Endothelial cell of umbilical vein (primary cell): Measurements from ENCODE around the gene BCL11B. TPM values are rescaled to one million over a fixed set of nuclear protein-coding genes. Genes with fewer than 3 reads are reported as not detected.

Experiments used
- BruUV-seq: library from RNA; stranded (reverse); fragments of 400-500 nt; replicated peaks from 2 replicates; lab custom pipeline; 2021; lab: Mats Ljungman, UMichigan
- CTCF ChIA-PET: fragments of 300-600, 350-600 bp; sonication (Branson Sonifier 250); formaldehyde crosslinking; loops from one replicate; lab custom pipeline; 2021; ENCODE audit warnings: antibody characterized with exemption, inconsistent platforms; lab: Charles Lee
- POLR2A ChIA-PET: fragments of 300-600, 350-600 bp; sonication (Branson Sonifier 250); formaldehyde crosslinking; loops from one replicate; lab custom pipeline; 2021; ENCODE audit warnings: antibody characterized with exemption, inconsistent platforms; lab: Charles Lee
- DNase-seq: peaks from one replicate; pipeline ENCODE4 v3.0.0-alpha.2; 2011; ENCODE audit warnings: low read depth, low spot score
- FAIRE-seq: peaks from 2 replicates; lab custom pipeline; 2011; peaks lifted over from hg19 to GRCh38; lab: Jason Lieb, UNC
- H2AFZ ChIP-seq: 2 replicates; pipeline ENCODE4 v1.6.0; 2012; ENCODE audit warnings: low read depth, low read length, control low read depth, inconsistent platforms
- H3K27ac ChIP-seq: 2 replicates; pipeline ENCODE4 v1.5.1; 2011; ENCODE audit warnings: low read depth, mild to moderate bottlenecking, control low read depth, low read length, moderate library complexity; ENCODE audit not compliant: insufficient read depth
- H3K27me3 ChIP-seq, 2 experiments: 2 replicates each; pipeline versions ENCODE4 v1.6.0 to v1.6.1; 2011; ENCODE audit warnings: low read length in 2 of 2, mixed read lengths in 1 of 2; ENCODE audit not compliant: control insufficient read depth in 2 of 2, insufficient read depth in 2 of 2
- H3K36me3 ChIP-seq, 2 experiments: 2 replicates in 1 of 2; 3 replicates in 1 of 2; pipeline ENCODE4 v1.5.1; 2011; ENCODE audit warnings: low read length in 2 of 2, mild to moderate bottlenecking in 1 of 2, moderate library complexity in 1 of 2; ENCODE audit not compliant: control insufficient read depth in 2 of 2, insufficient read depth in 2 of 2; ENCODE audit errors: extremely low read depth in 1 of 2
- H3K4me1 ChIP-seq: 3 replicates; pipeline ENCODE4 v1.5.1; 2011; ENCODE audit warnings: mild to moderate bottlenecking, low read length; ENCODE audit not compliant: control insufficient read depth, insufficient read depth; ENCODE audit errors: extremely low read depth
- H3K4me2 ChIP-seq: 2 replicates; pipeline ENCODE4 v1.6.1; 2011; ENCODE audit warnings: low read length, control low read depth, mixed read lengths; ENCODE audit not compliant: insufficient read depth
- H3K4me3 ChIP-seq, 3 experiments: fragments of 200-600 bp in 1 of 3; sonication (generic), shearing (Covaris generic) in 1 of 3; replicated peaks in 1 of 3; 2 replicates each; pipeline ENCODE4 v1.5.1; 2011 to 2016; ENCODE audit warnings: control low read depth in 3 of 3, low read length in 3 of 3, mild to moderate bottlenecking in 2 of 3, inconsistent platforms in 1 of 3, low read depth in 1 of 3, moderate library complexity in 1 of 3; ENCODE audit not compliant: insufficient read depth in 1 of 3
- H3K79me2 ChIP-seq: 2 replicates; pipeline ENCODE4 v1.6.0; 2012; ENCODE audit warnings: low read length, inconsistent platforms; ENCODE audit not compliant: control insufficient read depth, insufficient read depth
- H3K9ac ChIP-seq: replicated peaks from 2 replicates; pipeline ENCODE3; 2011; ENCODE audit warnings: low read length, control low read depth; ENCODE audit not compliant: insufficient read depth; ENCODE audit errors: extremely low read depth
- H3K9me1 ChIP-seq: replicated peaks from 3 replicates; pipeline ENCODE4 v1.6.0; 2011; ENCODE audit warnings: mild to moderate bottlenecking, low read length; ENCODE audit not compliant: control insufficient read depth, insufficient read depth; ENCODE audit errors: extremely low read depth
- H3K9me3 ChIP-seq: replicated peaks from 2 replicates; pipeline ENCODE4 v1.5.1; 2012; ENCODE audit warnings: low read length, inconsistent platforms; ENCODE audit not compliant: control insufficient read depth, insufficient read depth
- H4K20me1 ChIP-seq: replicated peaks from 2 replicates; pipeline ENCODE3; 2011; ENCODE audit warnings: mild to moderate bottlenecking, low read length; ENCODE audit not compliant: control insufficient read depth, insufficient read depth; ENCODE audit errors: extremely low read depth
- EZH2 ChIP-seq: IDR thresholded peaks from 2 replicates; pipeline ENCODE4 v1.6.1; 2012; ENCODE audit warnings: borderline replicate concordance, low read depth, mild to moderate bottlenecking, moderate library complexity, low read length, inconsistent platforms; ENCODE audit not compliant: severe bottlenecking
- FOS ChIP-seq: IDR thresholded peaks from 2 replicates; pipeline ENCODE4 v1.6.1; 2011; ENCODE audit warnings: mild to moderate bottlenecking, low read length, moderate library complexity, borderline replicate concordance; ENCODE audit not compliant: insufficient read depth
- GATA2 ChIP-seq: IDR thresholded peaks from 2 replicates; pipeline ENCODE4 v1.7.0; 2011; ENCODE audit warnings: low read depth, mild to moderate bottlenecking, moderate library complexity, mixed read lengths, low read length; ENCODE audit not compliant: insufficient read length, insufficient read depth
- JUN ChIP-seq: IDR thresholded peaks from 2 replicates; pipeline ENCODE4 v1.6.1; 2011; ENCODE audit warnings: borderline replicate concordance, low read depth; ENCODE audit not compliant: insufficient read length, insufficient read depth
- MYC ChIP-seq: IDR thresholded peaks from one replicate; pipeline ENCODE4 v1.6.1; 2011; ENCODE audit warnings: mild to moderate bottlenecking, low read depth, low read length
- POLR2A ChIP-seq: IDR thresholded peaks from 2 replicates; pipeline ENCODE4 v1.6.1; 2012; ENCODE audit warnings: low read depth, mild to moderate bottlenecking, control low read depth, low read length
- POLR2AphosphoS5 ChIP-seq: IDR thresholded peaks from 2 replicates; pipeline ENCODE4 v1.6.1; 2012; ENCODE audit warnings: low read depth, mild to moderate bottlenecking, control low read depth, low read length, moderate library complexity; ENCODE audit not compliant: insufficient read depth
- dilution Hi-C: fragments of 300-500 bp; cut with MboI; formaldehyde crosslinking; loops from one replicate; pipeline ENCODE4 v1.15.0; 2019; ENCODE audit warnings: low sequenced_read_pairs; ENCODE audit not compliant: extremely low pct_ligation_motif_present
- intact Hi-C: fragments of 100-400 bp; cut with micrococcal nuclease; formaldehyde crosslinking; loops from one replicate; pipeline ENCODE4 v1.10.0; 2022
- polyA plus RNA-seq, 4 experiments: library from polyadenylated mRNA; depleted of rRNA in 3 of 4; stranded (reverse) in 3 of 4; unstranded in 1 of 4; fragments of >200 nt; gene quantifications; 2 replicates each; pipeline versions ENCODE4 v1.2.1 to v1.2.3, GENCODE V29; 2011 to 2012; ENCODE audit warnings: missing spikeins in 1 of 4
- total RNA-seq: library from RNA; stranded (reverse); gene quantifications from 2 replicates; pipeline ENCODE4 v1.2.3, GENCODE V29; 2021
- TF ChIP-seq, protein P1 (sequence below): IDR thresholded peaks from 2 replicates; pipeline ENCODE4 v1.6.1; 2011; ENCODE audit not compliant: insufficient read depth, insufficient read length
- TF ChIP-seq, protein P2 (sequence below), 2 donors: IDR thresholded peaks; 1 replicate in 1 of 2; 2 replicates in 1 of 2; pipeline ENCODE4 v1.5.1; 2011; ENCODE audit warnings: low read length in 2 of 2, mild to moderate bottlenecking in 2 of 2, moderate library complexity in 2 of 2, control low read depth in 1 of 2, inconsistent platforms in 1 of 2, low read depth in 1 of 2; ENCODE audit not compliant: insufficient read depth in 1 of 2; ENCODE audit errors: extremely low read depth in 1 of 2

The BCL11B gene
- total and polyA plus RNA-seq, 2 donors (not counting 3 experiments of a cell fraction or from before 2014, with no cell fraction given), result 0.03 to 0.07 TPM

DNA sequence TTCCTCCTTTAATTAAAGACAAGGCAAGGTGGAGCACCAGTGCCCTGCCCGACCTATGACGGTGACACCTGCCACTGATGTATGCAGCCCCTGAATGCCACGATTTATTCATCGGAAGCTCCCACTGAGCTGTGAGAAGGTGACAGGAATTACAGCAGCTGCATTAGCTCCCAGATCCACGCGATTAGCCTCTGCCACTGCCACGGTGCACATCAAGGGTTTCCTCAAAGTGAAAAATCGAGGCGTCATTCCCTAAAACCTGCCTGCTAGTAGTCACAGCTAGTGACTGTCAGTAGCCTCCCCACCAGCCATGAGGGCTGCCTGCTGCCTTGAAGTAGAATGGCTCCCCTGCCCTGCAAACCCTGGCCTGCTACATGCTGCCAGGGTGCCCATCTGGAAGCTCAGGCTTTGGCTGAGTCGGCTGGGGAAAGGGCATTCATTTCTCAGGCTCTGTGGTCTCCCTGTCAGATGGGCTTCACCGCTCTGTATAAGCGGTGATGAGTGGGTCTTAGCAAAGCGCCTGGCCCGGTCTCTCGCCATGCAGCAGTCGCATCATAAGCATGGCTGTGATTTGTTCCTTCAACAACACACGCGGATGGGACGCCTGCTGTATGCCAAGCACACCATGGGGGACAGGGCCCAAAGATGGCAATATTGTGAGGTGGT lies 8.2 kb upstream of the BCL11B start:
- BruUV-seq, result no TSS peak
- peaks cover 17 to 29% of the 10 kb centered on the region in 2 experiments for H3K27me3 ChIP-seq
- H4K20me1 ChIP-seq, result no peaks in the 10 kb centered on the region
- H3K9me3 ChIP-seq, result no peaks in the 10 kb centered on the region
- dilution Hi-C loops (no loop called here), intact Hi-C loops (no loop called here)
- ChIA-PET POLR2A (no interaction called here), CTCF (interaction anchor here (5.9 kb wide), 1 partner anchor 13 kb away, joined by 36 read pairs; no protein-coding TSS in a partner anchor)
- H3K36me3 ChIP-seq, result no peaks in the 10 kb centered on the region
- no peak overlapping the region for H3K9ac ChIP-seq
- no peak for DNase-seq
- no peaks in the 10 kb centered on the region for H3K79me2 ChIP-seq
- H3K4me3 ChIP-seq, result no peak overlapping the region
- H3K4me2 ChIP-seq, result no peak overlapping the region
- no peak for FAIRE-seq
- H3K27ac ChIP-seq, result no peak overlapping the region
- no peak for TF ChIP-seq EZH2
- TF ChIP-seq MYC, result no peak
- TF ChIP-seq, protein P1, sequence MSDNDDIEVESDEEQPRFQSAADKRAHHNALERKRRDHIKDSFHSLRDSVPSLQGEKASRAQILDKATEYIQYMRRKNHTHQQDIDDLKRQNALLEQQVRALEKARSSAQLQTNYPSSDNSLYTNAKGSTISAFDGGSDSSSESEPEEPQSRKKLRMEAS, result no peak
- TF ChIP-seq GATA2, result no peak
- TF ChIP-seq FOS, result no peak
- no peak for TF ChIP-seq JUN
- TF ChIP-seq POLR2A, result no peak
- no peak for TF ChIP-seq POLR2AphosphoS5
- TF ChIP-seq, protein P2, sequence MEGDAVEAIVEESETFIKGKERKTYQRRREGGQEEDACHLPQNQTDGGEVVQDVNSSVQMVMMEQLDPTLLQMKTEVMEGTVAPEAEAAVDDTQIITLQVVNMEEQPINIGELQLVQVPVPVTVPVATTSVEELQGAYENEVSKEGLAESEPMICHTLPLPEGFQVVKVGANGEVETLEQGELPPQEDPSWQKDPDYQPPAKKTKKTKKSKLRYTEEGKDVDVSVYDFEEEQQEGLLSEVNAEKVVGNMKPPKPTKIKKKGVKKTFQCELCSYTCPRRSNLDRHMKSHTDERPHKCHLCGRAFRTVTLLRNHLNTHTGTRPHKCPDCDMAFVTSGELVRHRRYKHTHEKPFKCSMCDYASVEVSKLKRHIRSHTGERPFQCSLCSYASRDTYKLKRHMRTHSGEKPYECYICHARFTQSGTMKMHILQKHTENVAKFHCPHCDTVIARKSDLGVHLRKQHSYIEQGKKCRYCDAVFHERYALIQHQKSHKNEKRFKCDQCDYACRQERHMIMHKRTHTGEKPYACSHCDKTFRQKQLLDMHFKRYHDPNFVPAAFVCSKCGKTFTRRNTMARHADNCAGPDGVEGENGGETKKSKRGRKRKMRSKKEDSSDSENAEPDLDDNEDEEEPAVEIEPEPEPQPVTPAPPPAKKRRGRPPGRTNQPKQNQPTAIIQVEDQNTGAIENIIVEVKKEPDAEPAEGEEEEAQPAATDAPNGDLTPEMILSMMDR (IDR thresholded peaks at IDR 0.05; ENCODE audit: extremely low read depth in 1 of 2, insufficient read depth in 1 of 2, low read depth in 1 of 2, low read length in 2 of 2), result no peak
- no peak overlapping the region for H2AFZ ChIP-seq
- no peaks in the 10 kb centered on the region for H3K9me1 ChIP-seq
- H3K4me1 ChIP-seq, result no peaks in the 10 kb centered on the region
